Neural crest cell (in vitro differentiated cells): ENCODE measurements around the gene DLST. TPM values are rescaled to one million over a fixed set of nuclear protein-coding genes. Genes with fewer than 3 reads are reported as not detected.

Experiments used
- DNase-seq: peaks from one replicate; pipeline ENCODE4 v3.0.0; 2021; ENCODE audit warnings: low read depth, mixed read lengths, low spot score
- H3K27ac Mint-ChIP-seq: one replicate; pipeline ENCODE4 v1.8.0; 2021; ENCODE audit warnings: mild to moderate bottlenecking, mixed read lengths; ENCODE audit not compliant: unreplicated experiment
- H3K27me3 Mint-ChIP-seq: 2 replicates; pipeline ENCODE4 v1.8.0; 2021; ENCODE audit warnings: low read depth, mild to moderate bottlenecking, mixed read lengths
- H3K36me3 Mint-ChIP-seq: 2 replicates; pipeline ENCODE4 v1.8.0; 2021; ENCODE audit warnings: low read depth, mild to moderate bottlenecking, mixed read lengths
- H3K4me1 Mint-ChIP-seq: 2 replicates; pipeline ENCODE4 v1.8.0; 2021; ENCODE audit warnings: mixed read lengths
- H3K4me3 Mint-ChIP-seq: one replicate; pipeline ENCODE4 v1.8.0; 2021; ENCODE audit warnings: mild to moderate bottlenecking, mixed read lengths
- H3K9me3 Mint-ChIP-seq: 2 replicates; pipeline ENCODE4 v1.8.0; 2021; ENCODE audit warnings: mixed read lengths
- CTCF ChIP-seq: fragments of 200-600 bp; sonication (generic); conservative IDR thresholded peaks from 2 replicates; pipeline ENCODE4 v1.5.0; 2021; ENCODE audit warnings: antibody characterized with exemption, mild to moderate bottlenecking
- total RNA-seq: library from RNA; stranded (reverse); gene quantifications from 2 replicates; pipeline ENCODE4 v1.2.1, GENCODE V29; 2021

Gene DLST
- total RNA-seq, 1 donor from 2014 or later = 97.4 TPM

- Mint-ChIP-seq H3K27ac (no peak overlapping the region), H3K36me3 (peaks cover 15% of the 10 kb centered on the region), H3K4me3 (no peak overlapping the region), H3K4me1 (no peaks in the 10 kb centered on the region), H3K27me3 (no peaks in the 10 kb centered on the region), H3K9me3 (no peaks in the 10 kb centered on the region)
- no peak for TF ChIP-seq CTCF
- DNase-seq = no peak
Measured at GRCh38 chr14:74891870-74892269, 10.2 kb downstream of the DLST start.

GRCh38 chr14:74892745-74893144 lies 11.0 kb downstream of the DLST start:
- Mint-ChIP-seq H3K4me1 (no peaks in the 10 kb centered on the region), H3K36me3 (peaks cover 19% of the 10 kb centered on the region), H3K9me3 (no peaks in the 10 kb centered on the region), H3K27me3 (no peaks in the 10 kb centered on the region), H3K27ac (no peak overlapping the region), H3K4me3 (no peak overlapping the region)
- DNase-seq = no peak
- TF ChIP-seq CTCF = no peak

GRCh38 chr14:74893614-74894091 lies 11.9 kb downstream of the DLST start:
- no peaks in the 10 kb centered on the region for H3K9me3 Mint-ChIP-seq
- DNase-seq = no peak
- H3K27me3 Mint-ChIP-seq = no peaks in the 10 kb centered on the region
- no peak overlapping the region for H3K27ac Mint-ChIP-seq
- H3K4me3 Mint-ChIP-seq = no peak overlapping the region
- no peak for TF ChIP-seq CTCF
- peaks cover 23% of the 10 kb centered on the region for H3K36me3 Mint-ChIP-seq
- H3K4me1 Mint-ChIP-seq = no peaks in the 10 kb centered on the region

GRCh38 chr14:74896400-74896799 lies 14.7 kb downstream of the DLST start:
- H3K27ac Mint-ChIP-seq = no peak overlapping the region
- H3K4me1 Mint-ChIP-seq = no peaks in the 10 kb centered on the region
- no peak for DNase-seq
- H3K9me3 Mint-ChIP-seq = no peaks in the 10 kb centered on the region
- no peaks in the 10 kb centered on the region for H3K27me3 Mint-ChIP-seq
- peaks cover 40% of the 10 kb centered on the region for H3K36me3 Mint-ChIP-seq
- no peak for TF ChIP-seq CTCF
- H3K4me3 Mint-ChIP-seq = no peak overlapping the region

DNA sequence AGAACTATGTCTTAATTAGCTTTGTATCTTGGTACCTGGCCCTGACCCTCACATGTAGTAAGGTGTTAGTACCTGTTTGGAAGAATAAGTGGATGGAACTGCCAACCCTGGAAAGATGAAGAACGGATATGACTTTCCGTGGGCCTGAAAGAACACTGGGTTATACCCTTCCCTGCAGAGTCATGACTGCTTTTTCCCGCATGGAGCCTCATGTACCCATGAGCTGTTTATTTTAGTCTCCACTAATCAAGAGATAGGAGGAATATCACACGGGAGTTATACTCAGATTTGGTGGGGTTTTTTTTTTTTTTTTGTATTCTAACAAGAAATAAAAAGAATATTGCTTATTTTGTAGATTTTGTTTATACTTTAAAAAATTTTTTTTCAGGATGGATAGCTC lies 15.9 kb downstream of the DLST start:
- no peaks in the 10 kb centered on the region for H3K9me3 Mint-ChIP-seq
- no peak overlapping the region for H3K4me3 Mint-ChIP-seq
- H3K27ac Mint-ChIP-seq = no peak overlapping the region
- H3K4me1 Mint-ChIP-seq = peaks cover 1% of the 10 kb centered on the region
- H3K36me3 Mint-ChIP-seq = peaks cover 41% of the 10 kb centered on the region
- DNase-seq = no peak
- TF ChIP-seq CTCF = no peak
- no peaks in the 10 kb centered on the region for H3K27me3 Mint-ChIP-seq

- Mint-ChIP-seq H3K4me1 (peaks cover 6% of the 10 kb centered on the region), H3K27ac (no peak overlapping the region), H3K36me3 (peaks cover 44% of the 10 kb centered on the region), H3K27me3 (no peaks in the 10 kb centered on the region), H3K9me3 (no peaks in the 10 kb centered on the region), H3K4me3 (no peak overlapping the region)
- TF ChIP-seq CTCF = no peak
- no peak for DNase-seq
Measured at GRCh38 chr14:74898083-74898482, 16.4 kb downstream of the DLST start.
